Measurements from ENCODE around the gene ARHGAP26.

GRCh38 chr5:143102411-143102810, 332.2 kb downstream of the ARHGAP26 start:
- no peak for TF ChIP-seq POLR2AphosphoS5 (IDR thresholded peaks at IDR 0.05; ENCODE audit: low read depth, low read length)
- no peak for TF ChIP-seq TAF1 (IDR thresholded peaks at IDR 0.05; ENCODE audit: borderline replicate concordance, insufficient read depth, low read length)
- TF ChIP-seq SIN3A (IDR thresholded peaks at IDR 0.05; ENCODE audit: borderline replicate concordance, insufficient read depth, low read length), result no peak

All from PFSK-1 (cell line).